Muscle layer of duodenum (tissue), 2 donors: ENCODE data around the gene NMNAT2.
A peak's percentile ranks its signal among the peaks of the same experiment; 100 is the strongest.

Experiments used
- H3K27ac ChIP-seq: one replicate; pipeline ENCODE4 v1.7.0; 2013; ENCODE audit warnings: mild to moderate bottlenecking, low read length
- H3K27me3 ChIP-seq: one replicate; pipeline ENCODE4 v1.7.0; 2013; ENCODE audit warnings: low read depth, mild to moderate bottlenecking, control low read depth, low read length
- H3K36me3 ChIP-seq, 2 donors: one replicate each; pipeline ENCODE4 v1.7.0; 2013; ENCODE audit warnings: low read length in 2 of 2, control low read depth in 1 of 2, mild to moderate bottlenecking in 1 of 2; ENCODE audit not compliant: insufficient read depth in 2 of 2, control insufficient read depth in 1 of 2
- H3K4me1 ChIP-seq, 2 donors: one replicate each; pipeline ENCODE4 v1.7.0; 2013; ENCODE audit warnings: low read length in 2 of 2, mild to moderate bottlenecking in 2 of 2, control low read depth in 1 of 2, moderate library complexity in 1 of 2; ENCODE audit not compliant: insufficient read depth in 2 of 2, control insufficient read depth in 1 of 2
- H3K4me3 ChIP-seq, 2 donors: one replicate each; pipeline ENCODE4 v1.7.0; 2013; ENCODE audit warnings: low read length in 2 of 2, low read depth in 1 of 2, mild to moderate bottlenecking in 1 of 2
- H3K9me3 ChIP-seq, 2 donors: one replicate each; pipeline ENCODE4 v1.7.0; 2013; ENCODE audit warnings: low read length in 2 of 2, control low read depth in 1 of 2, mild to moderate bottlenecking in 1 of 2; ENCODE audit not compliant: control insufficient read depth in 1 of 2
- donor health status: healthy.

The NMNAT2 gene

DNA sequence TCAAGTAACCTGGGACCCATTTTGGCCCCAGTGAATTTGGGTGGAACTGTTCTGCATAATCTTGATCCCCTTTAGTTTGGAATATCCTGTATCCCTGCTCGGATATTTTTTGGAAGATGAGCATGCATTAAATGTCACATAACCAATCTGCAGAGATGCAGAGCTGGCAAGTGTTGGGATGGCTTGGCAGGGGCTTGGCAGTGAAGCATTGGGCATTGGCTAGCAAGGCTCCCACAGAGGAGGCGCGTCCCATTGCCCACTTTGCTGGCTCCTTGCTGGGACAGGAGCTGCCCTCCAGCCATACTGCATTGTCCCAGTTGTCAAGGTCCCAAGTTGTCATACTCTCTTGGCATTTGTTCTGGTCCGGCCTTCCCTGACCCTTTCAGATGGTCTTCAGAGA, 202.2 kb downstream of the NMNAT2 start:
- Histone ChIP-seq H3K4me1 (peaks cover 5 to 24% of the 10 kb centered on the region in 2 donors), H3K9me3 (no peaks in the 10 kb centered on the region), H3K36me3 (no peaks in the 10 kb centered on the region), H3K27me3 (no peaks in the 10 kb centered on the region), H3K4me3 (no peak overlapping the region), H3K27ac (no peak overlapping the region)

DNA sequence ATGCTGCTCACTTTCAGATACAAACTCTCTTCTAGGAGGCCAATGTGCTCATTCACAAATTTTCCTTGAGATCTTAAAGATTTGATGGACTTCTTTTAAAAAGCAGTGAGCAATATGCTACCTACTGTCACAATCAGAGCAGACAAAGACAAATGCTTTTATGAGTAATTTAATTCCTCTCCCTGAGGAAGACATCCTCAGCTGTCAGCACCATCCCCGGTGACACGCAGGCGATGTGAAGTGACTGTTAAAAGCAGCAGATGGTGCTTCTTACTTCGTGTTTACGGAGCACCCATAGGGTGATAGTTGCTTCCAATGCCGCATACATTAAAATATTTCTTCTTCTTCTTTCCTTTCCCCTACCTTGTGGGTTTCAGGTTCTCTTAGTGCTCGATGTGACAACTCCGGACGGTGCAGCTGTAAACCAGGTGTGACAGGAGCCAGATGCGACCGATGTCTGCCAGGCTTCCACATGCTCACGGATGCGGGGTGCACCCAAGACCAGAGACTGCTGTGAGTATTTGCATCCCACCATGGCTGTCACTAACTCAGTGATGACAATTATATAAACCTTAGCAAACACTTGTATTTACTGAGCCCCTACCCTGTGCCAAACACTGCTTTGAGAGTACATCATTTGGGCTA, 203.0 kb downstream of the NMNAT2 start:
- H3K27ac ChIP-seq = no peak overlapping the region

DNA sequence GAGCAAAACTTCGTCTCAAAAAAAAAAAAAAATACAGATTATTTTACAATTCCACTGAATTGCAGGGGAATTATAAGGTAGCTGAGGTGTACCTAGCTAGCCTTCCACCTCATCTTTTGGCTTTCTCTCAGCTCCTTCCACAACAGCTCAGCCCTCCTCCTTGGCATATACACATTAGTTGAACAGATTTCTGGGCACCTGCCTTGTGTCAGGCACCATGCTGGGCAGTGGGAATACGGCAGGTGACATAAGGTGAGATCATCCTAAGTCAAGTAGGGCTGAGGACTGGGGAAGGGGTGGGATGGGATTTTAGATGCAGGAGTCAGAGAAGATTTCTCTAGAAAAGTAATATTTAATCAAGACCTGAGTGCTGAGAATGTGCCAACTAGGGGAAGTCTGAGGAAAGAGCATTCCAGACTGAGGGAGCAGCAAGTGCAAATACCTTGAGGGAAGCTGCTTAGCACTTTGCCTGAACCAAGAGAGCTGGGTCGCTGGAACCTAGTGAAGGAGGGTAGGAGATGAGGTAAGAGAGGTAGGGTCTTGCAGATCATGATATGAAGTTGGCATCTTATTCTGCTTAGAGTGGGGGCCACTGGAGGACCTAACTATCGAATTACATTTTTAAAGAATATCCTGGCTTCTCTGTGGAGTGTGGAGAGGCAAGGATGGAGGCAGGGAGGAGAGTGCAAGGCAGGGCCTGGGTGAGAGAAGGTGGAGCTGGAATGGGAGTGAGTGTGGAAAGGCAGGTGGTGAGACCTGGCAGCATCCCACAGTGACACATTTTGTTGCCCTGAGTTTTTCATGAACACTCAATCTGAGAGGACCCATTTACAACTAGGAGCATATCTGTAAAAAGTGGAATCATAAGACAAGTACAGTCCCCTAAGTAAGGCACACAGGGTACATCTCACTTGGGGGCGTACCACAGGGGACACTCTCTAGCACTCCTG, 203.9 kb downstream of the NMNAT2 start:
- Histone ChIP-seq H3K27ac (no peak overlapping the region), H3K9me3 (no peaks in the 10 kb centered on the region), H3K4me3 (no peak overlapping the region), H3K4me1 (peaks cover 5 to 21% of the 10 kb centered on the region in 2 donors), H3K27me3 (no peaks in the 10 kb centered on the region), H3K36me3 (no peaks in the 10 kb centered on the region)

More for the DNA sequence above, 203.0 kb downstream of the NMNAT2 start:
- H3K4me3 ChIP-seq = no peak overlapping the region
- H3K27me3 ChIP-seq = no peaks in the 10 kb centered on the region
- H3K36me3 ChIP-seq = no peaks in the 10 kb centered on the region
- no peaks in the 10 kb centered on the region for H3K9me3 ChIP-seq
- peaks cover 5 to 24% of the 10 kb centered on the region in 2 donors for H3K4me1 ChIP-seq

DNA sequence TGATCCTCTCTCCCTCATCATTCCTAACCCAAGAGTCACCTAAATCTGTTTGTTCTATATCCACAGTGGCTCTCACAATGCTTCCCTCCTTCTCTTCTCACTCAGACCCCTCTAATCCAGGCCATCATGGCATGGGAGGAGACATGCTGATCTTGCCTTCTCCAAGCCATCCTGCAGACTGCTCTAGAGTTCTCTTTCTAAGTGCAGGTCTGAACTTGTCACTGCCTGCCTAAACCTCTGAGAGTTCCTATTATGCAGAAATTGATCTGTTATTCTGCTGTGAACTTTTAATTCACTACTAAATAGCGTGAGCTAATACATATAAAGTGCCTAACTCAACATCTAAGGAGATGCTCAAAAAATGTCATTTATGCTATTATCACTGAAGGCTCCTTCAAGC, 205.3 kb downstream of the NMNAT2 start:
- peaks cover 0 to 6% of the 10 kb centered on the region in 2 donors for H3K4me1 ChIP-seq

DNA sequence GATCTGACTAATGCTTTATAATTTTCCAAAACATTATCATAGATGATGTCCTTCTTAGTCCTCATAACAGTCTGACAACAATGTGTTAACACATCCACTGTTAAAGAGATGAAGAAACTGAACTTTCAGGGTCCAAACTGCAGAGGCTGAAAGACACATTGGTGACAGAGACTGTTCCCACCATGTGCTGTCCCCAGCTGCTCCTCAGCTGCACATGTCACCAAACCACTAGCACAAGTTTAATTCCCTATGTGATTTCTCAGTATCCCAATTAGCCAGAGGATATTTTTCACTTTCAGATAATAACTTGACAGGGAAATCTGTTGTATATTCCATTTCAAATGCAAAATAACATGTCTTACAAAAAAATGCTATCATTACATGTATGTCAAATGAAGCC, 207.5 kb downstream of the NMNAT2 start:
- Histone ChIP-seq H3K27me3 (no peaks in the 10 kb centered on the region), H3K4me3 (no peak overlapping the region), H3K36me3 (no peaks in the 10 kb centered on the region), H3K27ac (no peak overlapping the region), H3K4me1 (no peaks in the 10 kb centered on the region), H3K9me3 (no peaks in the 10 kb centered on the region)

More for the DNA sequence above, 205.3 kb downstream of the NMNAT2 start:
- Histone ChIP-seq H3K36me3 (no peaks in the 10 kb centered on the region), H3K27ac (no peak overlapping the region), H3K27me3 (no peaks in the 10 kb centered on the region), H3K9me3 (no peaks in the 10 kb centered on the region), H3K4me3 (no peak overlapping the region)

DNA sequence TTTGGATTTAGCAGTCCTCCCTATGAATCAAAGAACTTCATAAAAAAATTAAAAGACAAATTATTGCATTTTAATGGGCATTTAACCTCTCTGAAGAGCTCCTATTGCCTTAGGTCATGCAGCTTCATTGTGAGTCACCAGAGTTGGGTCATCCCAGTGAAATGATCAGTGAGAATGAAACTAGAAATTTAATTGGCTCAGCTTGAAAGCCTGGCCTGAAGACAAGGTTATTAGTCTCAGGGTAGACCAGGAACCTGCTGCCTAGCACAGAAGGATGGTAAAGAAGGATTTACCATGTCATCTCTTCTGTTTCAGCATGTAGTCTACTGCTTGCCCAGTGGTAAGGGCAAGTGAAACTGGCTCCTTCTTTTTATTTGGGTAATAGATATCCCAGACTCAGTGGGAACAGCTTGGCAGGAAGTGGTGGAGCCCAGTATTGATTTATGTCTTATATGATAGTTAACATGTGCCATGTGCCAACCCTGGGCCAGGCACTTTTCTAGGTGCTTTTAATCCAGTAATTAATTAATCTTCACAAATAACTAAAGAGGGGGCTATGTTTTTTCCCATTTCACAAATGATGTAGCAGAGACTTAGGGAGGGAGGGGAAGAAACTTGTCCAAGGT, 208.5 kb downstream of the NMNAT2 start:
- Histone ChIP-seq H3K27ac (no peak overlapping the region), H3K9me3 (no peaks in the 10 kb centered on the region), H3K36me3 (no peaks in the 10 kb centered on the region), H3K4me3 (no peak overlapping the region), H3K4me1 (no peaks in the 10 kb centered on the region), H3K27me3 (no peaks in the 10 kb centered on the region)

DNA sequence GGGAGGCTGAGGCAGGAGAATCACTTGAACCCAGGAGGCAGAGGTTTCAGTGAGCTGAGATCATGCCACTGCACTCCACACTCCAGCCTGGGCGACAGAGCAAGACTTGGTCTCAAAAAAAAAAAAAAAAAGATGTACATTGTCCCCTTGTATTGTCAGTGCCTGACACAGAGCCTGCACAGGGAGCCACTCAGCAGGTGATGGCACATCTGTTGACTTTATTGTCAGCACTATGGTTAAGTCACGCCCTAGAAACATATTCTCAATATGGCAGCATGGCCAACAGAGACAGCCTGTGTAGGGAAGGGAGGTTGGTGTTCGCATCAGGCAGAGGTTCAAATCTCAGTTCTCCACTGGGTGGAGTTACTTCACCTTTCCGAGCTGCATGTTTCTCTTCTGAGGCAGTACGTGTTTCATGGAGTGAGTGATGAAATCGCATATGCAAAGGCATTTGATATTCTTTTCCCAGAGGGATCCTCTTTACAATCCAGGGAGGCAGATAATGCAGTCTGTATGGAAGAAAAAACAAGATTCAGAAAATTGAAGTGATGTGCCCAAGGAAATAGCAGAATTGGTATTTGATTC, 211.6 kb downstream of the NMNAT2 start:
- Histone ChIP-seq H3K27ac (no peak overlapping the region), H3K27me3 (no peaks in the 10 kb centered on the region)

DNA sequence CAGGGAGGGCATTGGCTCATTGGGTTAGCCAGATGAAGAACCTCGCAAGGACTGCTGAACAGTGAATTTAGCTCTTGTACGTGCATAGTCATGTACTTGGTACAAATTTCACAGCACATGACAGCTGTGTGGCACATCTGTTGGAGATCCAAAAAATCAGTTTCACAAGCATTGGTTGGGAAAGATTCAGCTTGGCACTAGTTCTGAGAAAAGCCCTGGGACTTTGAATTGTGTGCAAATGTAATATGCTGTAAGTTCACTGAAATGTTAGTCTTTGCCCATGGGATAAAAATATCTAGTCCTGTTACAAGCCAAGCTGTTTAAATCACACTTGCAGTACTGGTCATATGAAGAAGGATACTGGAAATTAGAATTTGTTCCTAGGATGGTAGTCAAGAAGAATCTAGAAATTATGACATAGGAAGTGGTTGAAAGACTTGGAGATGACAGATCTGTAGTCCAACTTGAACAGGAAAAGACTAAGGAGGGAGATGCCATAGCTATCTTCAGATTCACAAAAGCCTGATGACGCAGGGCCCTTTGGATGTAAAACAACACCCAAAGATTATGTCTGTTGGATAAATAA, 212.9 kb downstream of the NMNAT2 start:
- Histone ChIP-seq H3K27ac (peak overlapping the region; percentile 11), H3K4me1 (no peaks in the 10 kb centered on the region), H3K27me3 (no peaks in the 10 kb centered on the region), H3K36me3 (no peaks in the 10 kb centered on the region), H3K9me3 (no peaks in the 10 kb centered on the region), H3K4me3 (no peak overlapping the region)

More for the DNA sequence above, 211.6 kb downstream of the NMNAT2 start:
- H3K9me3 ChIP-seq = no peaks in the 10 kb centered on the region
- no peak overlapping the region for H3K4me3 ChIP-seq
- H3K36me3 ChIP-seq = no peaks in the 10 kb centered on the region
- H3K4me1 ChIP-seq = no peaks in the 10 kb centered on the region

DNA sequence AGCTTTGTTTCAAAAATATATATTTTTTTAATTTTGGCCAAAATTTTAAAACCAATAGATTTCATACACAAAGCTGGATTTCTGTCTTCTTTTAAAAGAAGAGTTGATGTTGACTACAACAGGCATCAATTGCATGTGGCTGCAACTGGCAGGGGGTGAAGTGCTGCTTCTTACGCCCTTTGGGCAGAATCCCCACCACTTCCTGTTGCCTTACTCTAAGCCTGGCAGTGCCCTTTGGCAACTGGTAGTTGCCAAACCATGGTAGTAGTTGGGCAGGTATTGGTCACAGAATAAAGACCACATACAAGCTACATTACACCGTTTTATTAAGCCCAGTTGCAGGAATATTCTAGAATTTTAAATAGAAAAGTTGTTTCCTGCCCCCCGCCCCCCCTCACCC, 215.1 kb downstream of the NMNAT2 start:
- Histone ChIP-seq H3K36me3 (no peaks in the 10 kb centered on the region), H3K27ac (no peak overlapping the region), H3K4me1 (no peaks in the 10 kb centered on the region), H3K27me3 (no peaks in the 10 kb centered on the region), H3K4me3 (no peak overlapping the region), H3K9me3 (no peaks in the 10 kb centered on the region)

DNA sequence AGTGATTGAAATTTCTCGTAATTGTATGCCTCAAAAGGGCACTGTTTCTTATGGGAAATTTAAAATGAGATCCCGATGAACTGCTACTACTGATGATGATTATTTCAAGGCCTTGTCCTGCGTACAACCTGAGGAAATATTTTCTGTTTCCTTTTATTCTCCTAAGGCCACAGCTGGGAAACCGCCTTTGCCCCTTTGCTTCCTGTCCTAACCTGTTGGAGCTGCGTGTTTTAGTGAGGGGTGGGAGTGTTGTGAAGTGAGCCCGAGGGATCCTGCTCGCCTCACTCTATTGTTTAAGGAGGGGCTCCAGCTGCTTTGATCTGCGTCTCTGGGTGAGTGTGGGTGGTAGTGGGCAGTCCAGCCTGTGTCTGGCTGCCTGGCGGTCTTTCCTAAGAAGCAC, 217.7 kb downstream of the NMNAT2 start:
- no peaks in the 10 kb centered on the region for H3K36me3 ChIP-seq
- no peak overlapping the region for H3K4me3 ChIP-seq
- H3K27me3 ChIP-seq = no peaks in the 10 kb centered on the region
- H3K27ac ChIP-seq = no peak overlapping the region
- H3K9me3 ChIP-seq = no peaks in the 10 kb centered on the region
- no peaks in the 10 kb centered on the region for H3K4me1 ChIP-seq

DNA sequence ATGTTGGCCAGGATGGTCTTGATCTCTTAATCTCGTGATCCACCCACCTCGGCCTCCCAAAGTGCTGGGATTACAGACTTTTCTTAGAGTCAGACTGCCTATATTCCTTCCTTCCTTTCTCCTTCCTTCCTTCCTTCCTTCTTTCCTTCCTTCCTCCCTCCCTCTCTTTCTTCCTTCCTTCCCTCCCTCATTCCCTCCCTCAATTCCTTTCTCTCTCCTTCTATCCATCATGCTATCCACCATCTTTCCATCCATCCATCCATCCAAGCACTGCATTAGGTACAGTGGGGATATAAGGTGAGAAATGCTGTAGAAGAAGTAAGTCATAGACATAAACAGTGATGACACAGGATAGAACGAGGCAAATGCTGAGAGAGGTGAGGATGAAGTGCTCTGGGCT, 218.9 kb downstream of the NMNAT2 start:
- no peaks in the 10 kb centered on the region for H3K9me3 ChIP-seq

More for the DNA sequence above, 218.9 kb downstream of the NMNAT2 start:
- Histone ChIP-seq H3K4me1 (peaks cover 0 to 4% of the 10 kb centered on the region in 2 donors), H3K27me3 (no peaks in the 10 kb centered on the region), H3K36me3 (no peaks in the 10 kb centered on the region), H3K27ac (no peak overlapping the region), H3K4me3 (no peak overlapping the region)
